Measurements from ENCODE around the gene METTL13.
"Not testable (repeated sequence)": the region's sequence is repeated elsewhere in the genome, so short reads cannot be mapped to it uniquely, and the experiment has no call there.

The METTL13 gene

GRCh38 chr1:171772312-171772711 is 9.1 kb upstream of the METTL13 start:
- DNase-seq = no peak

- DNase-seq = no peak
These were observed 781 bp upstream of the METTL13 start for GRCh38 chr1:171780583-171781175.

- DNase-seq = no peak
These were observed 2.5 kb downstream of the METTL13 start for GRCh38 chr1:171783816-171784530.

GRCh38 chr1:171784784-171785183 is 3.3 kb downstream of the METTL13 start:
- no peak for DNase-seq

- DNase-seq = no peak
These were observed 4.3 kb downstream of the METTL13 start for GRCh38 chr1:171785766-171786165.

- DNase-seq = no peak
These were observed 5.1 kb downstream of the METTL13 start for GRCh38 chr1:171786534-171786933.

GRCh38 chr1:171787686-171788480 is 6.4 kb downstream of the METTL13 start:
- no peak for DNase-seq

GRCh38 chr1:171788696-171789095 is 7.2 kb downstream of the METTL13 start:
- no peak for DNase-seq

GRCh38 chr1:171790318-171790717 is 8.9 kb downstream of the METTL13 start:
- no peak for DNase-seq

GRCh38 chr1:171792656-171793369 is 11.4 kb downstream of the METTL13 start:
- DNase-seq = no peak

- DNase-seq = no peak
These were observed 12.2 kb downstream of the METTL13 start for GRCh38 chr1:171793636-171794035.

GRCh38 chr1:171794085-171794484 is 12.6 kb downstream of the METTL13 start:
- DNase-seq = no peak

GRCh38 chr1:171796592-171796991 is 15.1 kb downstream of the METTL13 start:
- DNase-seq = no peak

- DNase-seq = no peak
These were observed 16.9 kb downstream of the METTL13 start for GRCh38 chr1:171798311-171798710.

GRCh38 chr1:171798765-171799164 is 17.3 kb downstream of the METTL13 start:
- DNase-seq = no peak

- DNase-seq = no peak
These were observed 17.7 kb downstream of the METTL13 start for GRCh38 chr1:171799166-171799565.

GRCh38 chr1:171799698-171800097 is 18.2 kb downstream of the METTL13 start:
- not testable (repeated sequence) for DNase-seq

- no peak for DNase-seq
These were observed 18.9 kb downstream of the METTL13 start for GRCh38 chr1:171800342-171800741.

GRCh38 chr1:171800851-171801250 is 19.4 kb downstream of the METTL13 start:
- no peak for DNase-seq

- no peak for DNase-seq
These were observed 20.0 kb downstream of the METTL13 start for GRCh38 chr1:171801487-171801891.

- DNase-seq = no peak
These were observed 20.7 kb downstream of the METTL13 start for GRCh38 chr1:171802207-171802606.

GRCh38 chr1:171803045-171803444 is 21.6 kb downstream of the METTL13 start:
- no peak for DNase-seq

GRCh38 chr1:171803461-171804022 is 22.1 kb downstream of the METTL13 start:
- DNase-seq = no peak
